Endothelial cell of hepatic sinusoid (primary cell): ENCODE data around the gene EPS8L3.

Source experiments
- in situ Hi-C: cut with HindIII; loops from 2 replicates; pipeline ENCODE4 v1.10.0; 2017; ENCODE audit warnings: low sequenced_read_pairs

EPS8L3 gene

DNA sequence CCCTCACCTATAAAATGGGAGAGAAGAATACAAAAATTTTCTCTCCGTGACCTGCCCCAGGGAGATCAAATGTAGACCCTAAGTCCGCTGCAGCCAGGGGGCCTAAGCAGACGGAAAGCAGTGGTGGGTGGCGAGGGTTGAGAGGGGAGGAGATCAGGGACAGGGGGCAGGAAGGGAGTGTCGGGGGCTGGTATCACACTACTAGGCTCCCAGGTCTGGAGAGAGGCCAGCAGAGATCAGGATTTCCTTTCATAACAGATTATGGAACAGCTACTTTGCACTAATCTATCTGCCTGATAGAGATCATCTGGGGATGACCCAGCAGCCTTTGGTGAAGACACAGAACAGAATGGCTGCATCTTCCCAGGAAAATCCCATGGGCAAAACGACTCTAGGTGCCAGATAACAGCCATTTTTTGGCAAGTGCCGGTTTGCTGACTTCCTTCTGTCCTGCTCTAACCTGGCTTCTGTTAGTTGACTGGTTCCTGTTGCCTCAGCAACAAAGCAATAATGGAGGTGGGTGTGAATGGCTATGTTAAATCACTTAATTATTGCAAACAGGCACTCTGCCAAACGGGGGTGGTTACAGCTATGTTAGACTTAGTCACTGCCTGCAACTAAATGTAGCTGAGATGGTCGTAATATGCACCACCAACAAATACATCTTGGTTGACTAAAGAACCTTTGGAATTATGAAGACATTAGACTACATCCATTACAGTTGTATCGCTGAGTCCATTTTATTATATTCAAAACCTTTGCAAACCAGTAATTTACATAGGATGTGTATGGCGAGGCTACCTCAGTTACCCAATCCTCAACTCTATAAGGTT, 30.0 kb upstream of the EPS8L3 start:
- in situ Hi-C loops, result loop anchor here (5.0 to 25.0 kb wide), 2 partner anchors 59 to 194 kb away; partner anchors contain the start of gene AHCYL1

DNA sequence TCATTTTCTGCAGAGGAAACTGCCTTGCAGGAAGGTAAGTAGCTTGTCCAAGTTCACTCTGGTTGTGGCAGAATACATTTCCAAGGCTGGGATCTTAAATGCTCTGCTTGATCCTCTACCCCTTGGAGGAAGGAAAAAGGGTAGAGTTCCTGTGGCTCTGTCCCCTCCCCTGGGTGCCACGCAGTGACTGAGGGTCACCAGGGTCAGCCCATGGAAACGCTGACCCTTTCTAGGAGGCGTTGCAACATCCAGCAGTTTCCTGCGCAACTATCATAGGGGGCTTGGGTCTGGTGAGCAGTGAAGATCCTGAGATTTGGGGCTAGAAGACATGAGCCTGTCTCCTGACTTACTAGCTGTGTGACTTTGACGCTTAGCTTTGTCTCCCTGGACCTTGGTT, 29.4 kb upstream of the EPS8L3 start:
- in situ Hi-C loops, result loop anchor here (5.0 to 25.0 kb wide), 2 partner anchors 59 to 194 kb away; partner anchors contain the start of gene AHCYL1

DNA sequence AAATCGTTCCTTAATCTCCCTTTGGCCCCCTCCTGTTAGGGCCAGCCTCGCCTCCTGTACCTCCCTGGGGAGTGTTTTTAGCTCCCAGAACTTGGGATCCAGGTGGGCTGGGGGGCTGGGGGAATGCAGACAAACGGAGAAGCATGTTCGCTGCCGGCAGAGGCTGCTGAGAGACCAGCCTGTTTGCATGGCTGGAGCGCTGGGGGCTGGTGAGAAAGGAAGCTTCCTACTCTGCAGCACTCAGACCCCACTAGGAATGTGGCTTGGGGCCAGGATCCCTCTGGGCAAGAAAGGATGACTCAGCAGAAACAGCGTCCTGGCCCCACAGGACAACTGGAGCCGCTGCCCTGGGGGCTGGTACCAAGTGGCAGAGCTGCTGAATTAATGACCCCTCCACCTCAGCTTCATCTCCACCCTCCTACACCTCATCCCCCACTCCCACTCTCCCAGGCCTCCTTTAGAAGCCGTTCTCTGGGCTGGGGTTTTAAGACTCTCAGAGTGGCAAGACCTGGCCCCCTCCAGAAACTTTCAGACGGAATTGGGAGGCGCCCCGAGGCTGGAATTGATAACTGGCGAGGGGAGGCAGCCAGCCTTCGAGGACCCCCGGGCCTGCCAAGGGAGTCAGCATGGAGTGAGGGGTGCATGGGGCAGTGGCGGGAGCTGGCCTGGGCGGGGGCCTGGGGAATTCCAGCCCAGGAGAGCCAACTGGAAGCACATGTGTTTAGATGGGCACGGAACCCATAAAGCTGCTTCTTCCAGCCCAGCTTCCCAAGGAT, 28.5 kb upstream of the EPS8L3 start:
- in situ Hi-C loops, result loop anchor here (5.0 to 25.0 kb wide), 2 partner anchors 60 to 195 kb away; partner anchors contain the start of gene AHCYL1

DNA sequence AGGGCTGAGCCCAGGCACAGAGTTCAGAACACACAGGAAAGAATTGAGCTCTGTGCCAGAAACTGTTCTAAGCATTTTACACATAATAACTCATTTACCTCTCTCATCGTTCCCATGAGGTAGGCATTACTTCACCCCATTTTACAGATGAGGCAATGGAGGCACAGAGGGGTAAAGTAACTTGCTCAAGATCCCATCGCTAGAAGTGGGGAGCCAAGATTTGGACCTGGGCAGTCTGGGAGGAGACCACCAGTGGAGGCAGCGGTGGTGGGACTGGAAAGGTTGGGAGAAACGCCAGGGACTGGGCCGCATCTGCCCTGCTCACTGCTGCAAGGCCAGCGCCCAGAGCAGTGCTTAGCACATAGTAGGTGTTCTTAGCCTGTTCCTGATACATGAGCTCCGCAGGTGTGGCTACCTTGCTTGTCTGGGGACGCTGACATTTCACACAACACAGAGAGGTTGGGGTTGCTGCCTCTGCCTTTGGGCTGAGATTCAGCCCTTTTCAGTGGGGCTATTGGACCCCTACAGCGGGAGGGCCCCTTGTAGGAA, 27.8 kb upstream of the EPS8L3 start:
- in situ Hi-C loops, result loop anchor here (5.0 to 25.0 kb wide), 2 partner anchors 61 to 196 kb away; partner anchors contain the start of gene AHCYL1

DNA sequence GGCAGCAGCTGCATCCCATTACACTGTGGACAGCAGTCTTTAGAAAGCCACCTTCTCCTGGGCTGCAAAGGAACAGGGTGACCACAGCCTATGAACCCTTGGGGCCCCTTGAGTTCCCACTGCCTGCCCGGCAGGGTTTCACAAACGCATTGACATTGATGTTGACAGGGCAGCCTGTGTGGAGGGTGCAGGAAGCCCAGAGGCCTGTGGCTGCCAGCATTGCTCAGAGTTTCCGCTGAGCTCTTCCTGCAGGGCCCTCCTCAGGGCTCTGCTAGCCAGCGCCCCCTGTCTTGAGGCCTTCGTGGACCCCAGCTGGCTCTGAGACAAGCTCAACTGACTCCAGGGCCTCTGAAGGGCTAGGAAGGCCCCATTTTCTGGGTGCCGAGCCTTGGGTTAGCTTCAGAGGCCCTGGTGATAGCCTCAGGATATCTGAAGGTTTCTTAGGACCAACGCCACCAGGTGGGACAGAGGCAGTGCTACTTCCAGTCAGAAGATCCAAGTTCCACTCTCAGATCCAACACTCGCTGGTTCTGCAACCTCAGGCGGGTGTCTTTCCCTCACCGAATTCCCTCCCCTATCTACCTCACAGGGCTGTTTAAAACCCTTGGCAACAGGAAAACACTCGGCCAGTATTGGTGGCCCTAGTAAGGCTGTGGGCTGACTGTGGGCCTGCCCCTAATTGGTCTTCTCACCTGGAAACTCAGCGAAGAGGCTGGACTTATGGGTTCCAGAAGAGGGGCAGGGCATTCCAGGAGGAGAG, 27.2 kb upstream of the EPS8L3 start:
- in situ Hi-C loops, result loop anchor here (5.0 to 25.0 kb wide), 2 partner anchors 61 to 196 kb away; partner anchors contain the start of gene AHCYL1

DNA sequence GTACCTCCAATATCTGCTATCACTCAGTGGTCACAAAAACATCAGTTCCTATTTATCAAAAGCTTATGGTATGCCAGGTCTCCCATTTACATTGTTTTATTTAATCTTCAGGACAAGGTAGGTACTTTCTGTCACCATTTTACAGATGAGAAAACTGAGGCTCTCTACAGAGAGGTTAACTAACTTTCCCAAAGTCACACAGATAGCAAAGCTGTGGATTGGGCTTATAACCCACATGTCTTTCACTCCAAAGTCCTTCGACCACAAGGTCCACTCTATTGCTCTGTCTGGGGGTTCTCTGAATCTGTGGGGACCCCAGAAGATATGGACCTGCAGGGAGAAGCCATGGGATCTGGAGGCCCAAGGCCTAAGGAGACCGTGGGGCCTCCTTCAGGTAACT, 26.6 kb upstream of the EPS8L3 start:
- in situ Hi-C loops, result loop anchor here (5.0 to 25.0 kb wide), 2 partner anchors 62 to 197 kb away; partner anchors contain the start of gene AHCYL1

DNA sequence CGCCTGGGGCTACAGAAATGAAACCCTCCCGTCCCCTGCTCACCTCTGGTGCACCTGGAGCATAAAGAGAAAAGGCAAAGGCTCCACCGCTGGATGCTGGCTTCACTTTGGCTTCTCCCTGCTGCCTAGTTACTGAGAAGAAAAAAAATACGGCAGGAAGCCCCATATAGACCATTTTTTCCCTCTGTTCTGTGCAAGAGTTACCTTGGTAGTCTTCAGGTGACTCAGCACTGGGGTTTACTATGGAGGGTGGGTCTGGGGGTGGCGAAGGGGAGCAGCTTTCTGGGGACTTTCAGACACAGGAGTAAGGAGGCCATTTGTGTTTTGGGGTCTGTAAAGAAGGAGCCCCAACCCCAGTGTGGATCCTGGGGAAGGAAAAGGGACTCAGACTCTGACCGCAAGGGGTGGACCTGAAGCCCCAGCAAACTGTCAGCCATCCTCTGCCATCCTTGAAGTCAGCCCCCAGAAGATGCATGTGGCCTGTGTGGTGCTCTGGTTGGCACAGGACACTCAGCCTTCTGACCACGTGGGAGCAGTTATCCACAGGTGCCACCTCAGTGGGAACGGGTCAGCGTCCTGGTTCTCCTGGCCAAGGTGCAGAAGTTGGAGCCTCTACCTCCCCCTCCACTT, 25.9 kb upstream of the EPS8L3 start:
- in situ Hi-C loops, result loop anchor here (5.0 to 25.0 kb wide), 2 partner anchors 63 to 198 kb away; partner anchors contain the start of gene AHCYL1

DNA sequence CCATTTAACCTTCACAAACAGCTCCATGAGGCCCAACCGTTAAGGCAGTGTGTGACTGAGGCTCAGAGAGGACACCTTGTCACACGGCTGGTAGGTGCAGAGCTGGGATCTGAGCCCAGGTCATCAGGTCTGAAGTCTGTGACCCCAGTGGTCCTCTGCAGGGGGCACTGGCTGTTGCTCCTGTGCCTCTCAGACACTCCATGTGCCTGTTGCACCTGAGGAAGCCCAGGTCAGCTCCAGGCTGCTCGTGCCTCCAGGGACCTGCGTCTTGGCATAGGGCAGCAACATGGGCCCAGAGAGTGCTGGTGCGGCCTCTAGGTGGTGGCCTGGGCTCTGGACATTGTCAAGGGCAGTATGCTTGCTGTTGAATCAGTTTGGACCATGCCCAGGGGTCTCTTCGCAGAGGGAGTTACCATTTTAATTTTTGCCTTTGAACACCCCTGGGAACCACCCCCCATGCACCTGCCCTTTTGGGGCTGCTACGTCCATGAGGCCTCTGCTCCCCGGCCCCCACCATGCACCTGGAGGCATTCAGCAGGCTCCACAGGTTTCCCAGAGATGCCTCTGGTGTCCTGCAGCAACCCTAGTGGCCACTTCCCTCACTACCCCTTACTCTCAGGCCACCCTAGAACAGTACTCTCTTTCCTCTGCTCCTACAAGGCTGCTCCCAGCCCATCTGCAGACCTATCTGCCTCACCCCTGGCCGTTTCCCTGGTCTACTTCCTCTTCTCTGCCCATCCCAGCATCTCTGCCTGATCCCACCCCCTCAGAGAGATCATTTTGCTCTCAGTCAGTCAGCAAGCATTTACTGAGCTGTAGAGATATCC, 25.2 kb upstream of the EPS8L3 start:
- in situ Hi-C loops, result loop anchor here (25.0 kb wide), 1 partner anchor 198 kb away; the partner anchor contains the start of gene AHCYL1

DNA sequence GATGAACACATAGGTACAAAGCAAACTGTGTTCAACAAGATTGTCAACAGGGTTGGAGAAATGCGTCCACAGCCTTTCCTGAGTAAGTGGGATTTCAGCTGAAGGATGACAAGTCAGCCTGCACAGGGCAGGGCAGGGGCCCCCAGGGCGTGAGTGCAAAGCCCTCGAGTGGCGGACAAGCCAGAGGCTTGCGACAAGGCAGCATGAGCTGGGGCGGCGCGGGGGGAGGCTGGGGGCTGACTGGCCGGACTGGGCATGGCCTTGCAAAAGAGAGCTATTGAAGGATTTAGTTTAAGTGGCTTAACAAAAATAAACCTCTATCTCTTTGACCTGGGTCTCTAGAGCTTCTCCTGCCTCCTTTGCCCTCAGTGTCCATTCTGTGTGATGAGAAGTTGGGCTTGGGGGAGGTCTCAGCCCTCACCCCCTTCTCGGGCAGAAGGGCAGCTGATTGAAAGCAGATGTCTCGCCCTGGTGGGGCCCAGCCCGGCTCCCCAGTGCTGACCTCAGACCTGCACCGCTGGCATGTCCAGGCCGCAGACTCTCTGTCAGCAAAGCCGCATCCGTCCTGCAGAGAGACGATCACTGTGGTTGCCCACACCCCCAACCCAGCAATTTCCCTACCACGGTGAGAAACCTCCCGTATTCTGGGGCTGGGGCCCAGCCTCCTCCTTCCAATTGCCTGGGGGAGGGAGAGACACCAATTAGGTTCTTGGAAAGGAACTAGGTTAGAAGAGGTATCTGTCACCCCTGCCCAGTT, 24.3 kb upstream of the EPS8L3 start:
- in situ Hi-C loops, result loop anchor here (25.0 kb wide), 1 partner anchor 199 kb away; the partner anchor contains the start of gene AHCYL1

DNA sequence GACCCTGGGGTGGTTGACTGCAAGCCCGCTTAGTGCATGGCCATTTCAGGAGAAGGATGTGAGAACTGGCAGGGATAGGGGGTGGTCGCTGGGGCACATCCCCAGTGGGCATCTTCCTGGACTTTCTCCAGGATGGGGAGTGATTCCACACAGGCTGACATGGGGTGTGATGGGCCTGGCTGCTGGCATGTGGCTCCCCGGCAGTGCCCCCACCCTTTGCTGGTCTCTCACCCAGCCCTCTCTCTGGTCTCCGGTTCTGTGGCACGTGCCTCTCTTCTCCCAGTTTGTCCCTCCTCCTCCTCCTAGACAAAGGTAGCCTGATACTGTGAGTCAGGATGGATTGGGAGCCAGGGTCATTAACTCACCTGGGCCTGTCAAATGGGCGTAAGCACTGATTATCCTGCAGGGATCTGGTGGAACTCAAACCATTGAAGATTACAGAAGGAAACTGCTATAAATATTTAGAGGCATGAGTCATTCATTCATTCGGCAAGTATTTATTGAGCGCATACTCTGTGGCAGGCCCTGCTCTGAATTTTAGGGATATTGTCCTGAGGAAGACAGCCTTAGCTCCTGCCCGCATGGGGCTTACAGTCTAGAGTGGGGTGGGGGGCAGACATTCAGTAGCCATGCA, 23.6 kb upstream of the EPS8L3 start:
- in situ Hi-C loops, result loop anchor here (25.0 kb wide), 1 partner anchor 200 kb away; the partner anchor contains the start of gene AHCYL1

DNA sequence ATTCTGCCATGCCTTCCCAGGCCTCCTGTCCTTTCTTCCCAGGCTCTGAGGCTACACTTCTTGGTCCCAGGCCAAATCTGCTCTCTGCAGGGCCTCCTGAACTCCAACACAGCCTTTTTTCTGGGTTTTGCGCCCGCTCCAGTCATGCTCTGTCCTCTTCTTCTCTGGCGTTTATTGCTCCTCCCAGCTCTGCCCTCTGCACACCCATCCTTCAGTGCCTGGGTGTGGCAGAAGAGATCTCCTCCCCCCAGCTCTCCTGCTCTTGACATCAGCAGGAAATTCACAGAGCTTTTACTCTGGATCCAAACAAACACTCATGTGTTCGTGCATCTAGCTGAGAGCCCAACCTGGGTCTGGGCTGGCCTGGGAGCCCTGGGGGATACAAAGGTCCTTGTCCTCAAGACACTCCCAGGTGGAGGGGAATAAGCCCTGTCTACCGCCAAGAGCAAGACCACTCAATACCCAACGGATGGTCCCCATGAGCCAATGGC, 22.9 kb upstream of the EPS8L3 start:
- in situ Hi-C loops, result loop anchor here (25.0 kb wide), 1 partner anchor 201 kb away; the partner anchor contains the start of gene AHCYL1

DNA sequence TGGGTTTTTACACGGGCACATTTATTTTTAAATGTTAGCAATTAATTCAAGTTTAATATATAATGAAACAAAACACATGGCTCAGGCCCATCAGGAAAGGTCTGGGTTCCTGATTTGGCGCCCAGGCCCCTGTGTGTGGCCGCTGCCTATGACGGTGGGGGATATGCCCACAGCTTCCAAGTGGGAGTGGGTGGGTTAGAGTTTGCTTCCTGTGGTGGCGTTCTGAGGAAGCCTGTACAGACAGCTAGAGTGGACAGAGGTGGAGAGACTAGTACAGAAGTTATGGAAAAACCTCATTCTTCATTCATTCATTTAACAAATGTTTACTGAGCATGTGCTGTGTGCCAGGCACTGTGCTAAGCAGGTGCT, 22.4 kb upstream of the EPS8L3 start:
- in situ Hi-C loops, result loop anchor here (25.0 kb wide), 1 partner anchor 201 kb away; the partner anchor contains the start of gene AHCYL1

DNA sequence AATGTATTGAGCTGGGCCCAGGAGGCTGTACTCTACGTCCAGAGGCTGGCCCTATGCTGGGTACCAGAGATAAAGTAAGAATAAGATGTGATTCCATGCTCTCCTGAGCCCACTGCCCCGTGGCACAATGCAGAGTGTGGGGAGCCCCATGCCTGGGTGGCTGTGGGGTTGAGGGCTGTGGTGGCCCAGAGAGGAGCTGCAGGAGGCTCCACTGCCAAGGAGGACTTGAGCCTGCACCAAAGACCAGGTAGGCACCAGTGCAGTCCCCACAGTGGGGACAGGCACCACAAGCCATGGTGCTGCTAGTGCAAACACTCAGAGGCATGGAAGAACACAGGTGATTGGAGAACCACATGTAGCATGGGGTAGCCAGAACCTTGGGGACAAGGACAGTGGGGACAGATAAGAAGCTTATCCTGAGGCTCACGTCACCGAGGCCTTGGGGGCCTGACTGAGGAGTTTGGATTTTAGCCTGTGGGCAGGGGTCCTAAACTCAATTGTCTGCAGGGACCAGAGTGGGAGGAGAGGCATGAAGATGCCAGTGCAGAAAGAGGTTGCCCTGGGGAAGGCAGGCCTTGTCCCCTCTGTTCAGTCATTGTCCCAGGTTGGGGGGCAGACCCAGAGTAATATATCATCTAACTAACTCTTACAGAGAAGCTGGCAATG, 21.9 kb upstream of the EPS8L3 start:
- in situ Hi-C loops, result loop anchor here (25.0 kb wide), 1 partner anchor 202 kb away; the partner anchor contains the start of gene AHCYL1

DNA sequence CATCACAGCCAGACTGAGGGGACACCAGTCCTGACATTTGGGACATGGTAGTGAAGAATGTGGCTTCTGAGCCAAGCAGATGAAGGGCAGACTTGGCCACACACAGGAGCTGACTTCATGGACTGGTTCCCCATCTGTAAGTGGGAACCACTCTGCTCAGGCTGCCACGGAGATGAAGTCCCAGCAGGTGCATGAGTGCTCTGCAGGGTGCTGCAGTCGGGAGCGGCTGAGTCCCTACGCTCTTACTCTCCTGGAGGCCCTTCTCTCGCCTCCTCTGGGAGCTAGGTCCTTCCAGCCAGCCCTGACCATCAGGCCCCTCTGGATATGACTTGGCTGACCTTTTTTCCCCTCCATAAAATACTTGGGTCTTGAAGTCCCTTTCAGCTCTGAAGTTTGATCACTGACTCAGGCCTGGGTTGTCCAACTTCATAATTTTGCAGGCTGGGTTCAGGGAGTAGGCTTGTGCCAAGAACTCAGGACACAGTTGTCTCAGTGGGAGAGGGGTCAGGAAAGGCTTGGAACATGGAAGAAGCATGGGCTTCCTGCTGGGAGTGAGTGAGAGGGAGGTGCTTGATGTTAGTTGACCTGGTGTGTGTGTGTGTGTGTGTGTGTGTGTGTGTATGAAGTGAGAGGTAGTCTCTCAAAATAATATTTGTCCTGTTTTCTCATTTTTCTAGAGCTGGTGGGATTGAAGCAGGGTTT, 21.0 kb upstream of the EPS8L3 start:
- in situ Hi-C loops, result loop anchor here (25.0 kb wide), 1 partner anchor 203 kb away; the partner anchor contains the start of gene AHCYL1

DNA sequence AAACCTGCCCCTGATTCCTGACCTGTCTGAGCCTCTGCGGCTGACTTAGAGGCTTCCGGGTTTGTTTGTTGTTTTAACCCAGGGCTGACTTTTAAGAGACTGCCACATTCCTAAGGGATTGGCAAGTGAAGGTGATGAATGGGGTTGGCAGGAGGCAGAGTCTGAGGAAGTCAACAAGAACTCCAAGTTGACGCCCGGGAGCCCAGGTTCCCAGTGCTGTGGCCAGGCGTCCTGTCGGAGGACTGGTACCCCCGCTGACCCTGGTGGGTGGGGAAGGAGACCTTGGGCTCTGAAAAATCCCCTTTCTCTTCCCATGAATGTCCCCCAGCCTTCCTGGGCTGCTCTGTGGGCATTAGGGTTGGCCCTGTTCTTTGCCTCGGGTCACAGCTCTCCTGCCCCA, 19.7 kb upstream of the EPS8L3 start:
- in situ Hi-C loops, result loop anchor here (25.0 kb wide), 1 partner anchor 204 kb away; the partner anchor contains the start of gene AHCYL1

DNA sequence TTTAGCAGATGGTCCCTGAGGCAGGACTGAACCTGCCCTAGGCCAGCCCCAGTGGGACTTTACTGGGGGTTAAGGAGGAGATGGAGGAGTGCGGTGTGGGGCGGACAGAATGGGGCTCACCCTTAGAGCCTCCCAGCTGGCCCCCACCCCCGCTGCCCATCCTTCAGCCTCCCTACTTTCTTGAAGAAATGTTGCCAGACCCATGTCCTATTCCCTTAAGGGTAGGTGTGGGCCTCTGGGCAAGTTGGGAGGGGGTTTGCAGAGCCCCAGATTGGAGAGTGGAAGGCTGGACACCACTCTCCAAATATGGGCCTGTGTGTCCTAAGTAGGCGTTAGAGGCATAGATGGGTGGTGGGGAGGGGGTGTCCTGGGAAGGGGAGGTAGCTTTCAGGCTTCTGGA, 19.2 kb upstream of the EPS8L3 start:
- in situ Hi-C loops, result loop anchor here (25.0 kb wide), 1 partner anchor 204 kb away; the partner anchor contains the start of gene AHCYL1
